Kidney epithelial cell (primary cell): Measurements from ENCODE around the gene RAD51D. TPM values are rescaled to one million over a fixed set of nuclear protein-coding genes. Genes with fewer than 3 reads are reported as not detected.
"Not testable (repeated sequence)": the region's sequence is repeated elsewhere in the genome, so short reads cannot be mapped to it uniquely, and the experiment has no call there.

ENCODE experiments used
- DNase-seq: peaks from one replicate; pipeline ENCODE4 v3.0.0-alpha.2; 2010; ENCODE audit warnings: low read depth
- H3K27me3 ChIP-seq: 2 replicates; pipeline ENCODE4 v1.6.0; 2011; ENCODE audit warnings: low read length; ENCODE audit not compliant: control insufficient read depth, insufficient read depth
- H3K36me3 ChIP-seq: 2 replicates; pipeline ENCODE4 v1.5.1; 2011; ENCODE audit warnings: low read length; ENCODE audit not compliant: control insufficient read depth, insufficient read depth
- H3K4me3 ChIP-seq: 2 replicates; pipeline ENCODE4 v1.5.1; 2011; ENCODE audit warnings: low read depth, mild to moderate bottlenecking, control low read depth, low read length
- total RNA-seq: library from RNA; depleted of rRNA; stranded (reverse); fragments of >200 nt; gene quantifications from 2 replicates; pipeline ENCODE4 v1.2.3, GENCODE V29; 2015
- TF ChIP-seq, protein P1 (sequence below): IDR thresholded peaks from 2 replicates; pipeline ENCODE4 v1.5.1; 2011; ENCODE audit warnings: mild to moderate bottlenecking, moderate library complexity, low read length, control low read depth, inconsistent platforms; ENCODE audit not compliant: insufficient read depth, poor library complexity, severe bottlenecking

The RAD51D gene
- total RNA-seq, 1 donor from 2014 or later: 18.4 TPM

- Histone ChIP-seq H3K4me3 (no peak overlapping the region), H3K27me3 (no peaks in the 10 kb centered on the region), H3K36me3 (no peaks in the 10 kb centered on the region)
- DNase-seq: no peak
- TF ChIP-seq, protein P1, sequence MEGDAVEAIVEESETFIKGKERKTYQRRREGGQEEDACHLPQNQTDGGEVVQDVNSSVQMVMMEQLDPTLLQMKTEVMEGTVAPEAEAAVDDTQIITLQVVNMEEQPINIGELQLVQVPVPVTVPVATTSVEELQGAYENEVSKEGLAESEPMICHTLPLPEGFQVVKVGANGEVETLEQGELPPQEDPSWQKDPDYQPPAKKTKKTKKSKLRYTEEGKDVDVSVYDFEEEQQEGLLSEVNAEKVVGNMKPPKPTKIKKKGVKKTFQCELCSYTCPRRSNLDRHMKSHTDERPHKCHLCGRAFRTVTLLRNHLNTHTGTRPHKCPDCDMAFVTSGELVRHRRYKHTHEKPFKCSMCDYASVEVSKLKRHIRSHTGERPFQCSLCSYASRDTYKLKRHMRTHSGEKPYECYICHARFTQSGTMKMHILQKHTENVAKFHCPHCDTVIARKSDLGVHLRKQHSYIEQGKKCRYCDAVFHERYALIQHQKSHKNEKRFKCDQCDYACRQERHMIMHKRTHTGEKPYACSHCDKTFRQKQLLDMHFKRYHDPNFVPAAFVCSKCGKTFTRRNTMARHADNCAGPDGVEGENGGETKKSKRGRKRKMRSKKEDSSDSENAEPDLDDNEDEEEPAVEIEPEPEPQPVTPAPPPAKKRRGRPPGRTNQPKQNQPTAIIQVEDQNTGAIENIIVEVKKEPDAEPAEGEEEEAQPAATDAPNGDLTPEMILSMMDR: no peak
Measured at GRCh38 chr17:35048685-35049379, 70.8 kb downstream of the RAD51D start.

DNA sequence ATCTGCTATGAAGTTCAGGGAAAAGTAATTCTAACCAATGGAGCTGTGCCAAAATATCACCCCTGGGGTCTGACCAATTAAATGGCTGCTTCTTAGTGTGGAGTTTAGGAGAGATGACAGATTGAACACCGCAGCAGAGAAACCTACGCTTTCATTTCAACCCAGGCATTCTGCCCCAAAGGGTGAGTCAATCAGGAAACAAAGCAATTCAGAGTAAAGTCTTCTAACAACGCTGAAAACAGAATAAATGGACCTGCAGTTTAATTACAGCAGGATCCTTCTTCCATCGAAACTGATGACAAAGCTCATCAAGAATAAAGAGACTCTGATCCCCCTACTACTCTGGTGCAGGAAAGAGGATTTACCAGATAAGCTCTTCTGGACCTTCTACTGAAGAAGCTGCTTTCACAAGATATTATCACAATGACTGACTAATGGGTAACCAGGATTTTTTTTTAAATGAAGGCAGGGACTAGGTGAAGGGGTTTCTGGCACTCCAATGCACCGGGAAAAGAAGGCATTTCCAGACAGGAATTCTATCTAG, 72.8 kb downstream of the RAD51D start:
- Histone ChIP-seq H3K36me3 (no peaks in the 10 kb centered on the region), H3K4me3 (no peak overlapping the region), H3K27me3 (no peaks in the 10 kb centered on the region)
- TF ChIP-seq, protein P1: no peak
- DNase-seq: no peak

GRCh38 chr17:35046245-35046644, 73.4 kb downstream of the RAD51D start:
- H3K36me3 ChIP-seq: no peaks in the 10 kb centered on the region
- TF ChIP-seq, protein P1: no peak
- no peak overlapping the region for H3K4me3 ChIP-seq
- DNase-seq: no peak
- no peaks in the 10 kb centered on the region for H3K27me3 ChIP-seq

GRCh38 chr17:35045458-35045979, 74.1 kb downstream of the RAD51D start:
- H3K4me3 ChIP-seq, H3K36me3 ChIP-seq, DNase-seq, H3K27me3 ChIP-seq: not testable (repeated sequence)

DNA sequence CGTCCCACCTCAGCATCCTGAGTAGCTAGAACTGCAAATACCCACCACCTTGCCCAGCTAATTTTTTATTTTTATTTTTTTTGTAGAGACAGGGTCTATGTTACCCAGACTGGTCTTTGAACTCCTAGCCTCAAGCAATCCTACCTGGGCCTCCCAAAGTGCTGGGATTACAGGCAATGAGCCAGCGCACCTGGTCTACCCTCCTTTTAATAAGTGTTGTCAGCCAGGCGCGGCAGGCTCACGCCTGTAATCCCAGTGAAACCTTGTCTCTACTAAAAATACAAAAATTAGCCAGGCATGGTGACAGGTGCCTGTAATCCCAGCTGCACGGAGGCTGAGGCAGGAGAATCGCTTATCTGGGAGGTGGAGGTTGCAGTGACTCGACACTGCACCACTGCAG, 75.5 kb downstream of the RAD51D start:
- no peaks in the 10 kb centered on the region for H3K27me3 ChIP-seq
- H3K4me3 ChIP-seq: no peak overlapping the region
- TF ChIP-seq, protein P1: no peak
- no peaks in the 10 kb centered on the region for H3K36me3 ChIP-seq
- no peak for DNase-seq

Other genes with a start within 250 kb of the RAD51D start
- 1.7 and 2.4 TPM in 2 replicates for gene CCT6B, start 158.4 kb downstream of the RAD51D start, total RNA-seq
- 10.5 and 11.1 TPM in 2 replicates for gene ZNF830, start 158.3 kb downstream of the RAD51D start, total RNA-seq
- gene LIG3, start 139.3 kb downstream of the RAD51D start, total RNA-seq: 25.8 and 35.2 TPM in 2 replicates
- 13.8 and 14.1 TPM in 2 replicates for gene RFFL, start 56.2 kb downstream of the RAD51D start, total RNA-seq
- gene FNDC8, start 1.8 kb upstream of the RAD51D start, total RNA-seq: not detected in 2 replicates
- 19.3 and 29.7 TPM in 2 replicates for gene NLE1, start 22.4 kb upstream of the RAD51D start, total RNA-seq
- gene UNC45B, start 28.0 kb upstream of the RAD51D start, total RNA-seq: not detected in 2 replicates
- gene SLC35G3, start 74.5 kb upstream of the RAD51D start, total RNA-seq: not detected in 2 replicates
- 114 and 129 TPM in 2 replicates for gene SLFN5, start 123.2 kb upstream of the RAD51D start, total RNA-seq